T-helper 2 cell (primary cell): ENCODE data around the gene NBPF9.
"Not testable (repeated sequence)": the region's sequence is repeated elsewhere in the genome, so short reads cannot be mapped to it uniquely, and the experiment has no call there.

Experiments used
- DNase-seq, 5 experiments: peaks; one replicate each; pipeline versions ENCODE4 v3.0.0 to v3.0.0-alpha.2; 2012 to 2022

NBPF9 gene

DNA sequence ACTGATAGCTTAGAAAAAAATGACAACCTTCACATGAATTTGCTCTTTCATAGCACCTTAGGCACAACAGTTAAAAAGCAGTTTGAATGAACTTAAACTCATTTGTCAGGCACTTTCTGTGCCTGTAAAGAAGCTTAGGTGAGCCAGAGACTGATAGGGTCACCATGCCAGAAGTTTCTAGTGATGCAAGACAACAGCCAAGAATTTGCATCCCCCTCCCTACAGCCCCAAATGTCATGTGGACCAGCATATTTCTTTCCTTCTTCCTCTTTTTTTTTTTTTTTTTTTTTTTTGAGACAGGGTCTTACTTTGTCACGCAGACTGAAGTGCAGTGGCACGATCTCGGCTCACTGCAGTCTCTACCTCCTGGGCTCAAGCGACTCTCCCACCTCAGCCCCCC is 89.8 kb downstream of the NBPF9 start:
- not testable (repeated sequence) for DNase-seq

DNA sequence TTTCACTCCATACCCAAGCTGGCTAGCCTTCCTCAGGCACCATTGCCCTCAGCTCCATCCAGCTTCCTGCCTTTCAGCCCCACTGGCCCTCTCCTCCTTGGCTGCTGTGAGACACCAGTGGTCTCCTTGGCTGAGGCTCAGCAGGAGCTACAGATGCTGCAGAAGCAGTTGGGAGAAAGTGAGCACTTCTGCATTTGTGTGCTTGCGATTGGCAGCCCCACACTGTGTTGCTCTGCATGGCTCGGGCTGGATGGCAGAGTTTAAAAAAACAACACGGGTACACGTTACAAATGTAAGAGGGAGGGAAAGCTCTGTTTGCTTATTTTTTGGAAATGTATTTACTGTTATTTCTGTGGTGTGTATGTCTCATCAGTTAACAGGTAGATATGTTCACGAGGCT is 90.8 kb downstream of the NBPF9 start:
- DNase-seq, result not testable (repeated sequence)

DNA sequence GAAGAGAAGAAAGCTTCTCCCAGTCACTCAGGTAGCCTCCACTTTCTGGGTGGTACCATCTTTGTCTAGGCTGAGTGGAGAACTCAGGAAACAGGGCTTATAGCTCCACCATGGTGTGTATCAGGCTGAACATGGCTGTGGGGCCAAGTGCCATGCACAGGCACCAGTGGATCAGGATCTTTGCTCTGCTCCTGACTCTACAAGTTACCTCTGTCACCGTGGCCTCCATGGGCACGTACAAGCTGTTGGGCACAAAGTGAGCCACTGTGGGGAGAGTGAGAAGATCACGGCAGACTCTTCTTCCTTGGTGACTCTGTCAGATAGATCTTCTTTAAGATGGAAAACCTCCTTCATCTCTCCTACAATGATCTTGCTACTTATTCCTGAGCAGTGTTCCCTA is 93.6 kb downstream of the NBPF9 start:
- DNase-seq, result not testable (repeated sequence)

DNA sequence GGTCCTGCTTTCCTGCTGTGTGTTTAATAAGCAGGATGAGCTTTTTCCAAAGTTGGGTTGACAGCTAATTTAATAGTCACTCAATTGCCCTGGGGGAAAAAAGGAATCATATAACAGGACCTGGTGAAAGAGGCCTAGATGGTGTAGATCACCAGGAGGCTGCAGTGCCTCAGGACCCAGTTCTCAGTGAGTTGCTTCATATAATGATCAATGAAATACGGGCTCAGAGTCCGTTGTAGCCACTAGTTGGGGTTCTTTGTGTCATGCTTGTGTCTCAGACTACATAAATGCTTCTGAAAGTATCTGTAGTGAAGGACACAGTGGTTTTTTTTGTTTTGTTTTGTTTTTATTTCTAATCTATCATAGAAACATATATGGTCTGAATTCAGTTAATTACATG is 94.6 kb downstream of the NBPF9 start:
- not testable (repeated sequence) for DNase-seq

DNA sequence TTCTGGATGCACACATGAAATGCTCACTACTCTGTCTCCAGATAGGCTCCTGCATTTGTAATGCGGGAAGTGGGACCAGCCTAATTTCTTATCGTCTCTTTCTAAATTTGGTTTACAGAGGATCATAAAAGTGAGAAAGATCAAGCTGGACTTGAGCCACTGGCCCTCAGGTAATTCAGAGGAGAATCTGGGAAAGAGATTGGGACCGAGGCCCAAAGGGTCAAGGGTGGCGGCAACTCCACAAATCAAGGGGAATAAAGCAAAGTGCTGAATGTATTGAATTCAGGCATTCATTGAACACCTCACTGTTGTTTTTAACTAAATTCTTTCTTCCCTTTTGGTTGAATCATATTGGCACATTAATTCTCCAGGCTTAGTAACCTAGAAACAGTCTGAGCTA is 95.0 kb downstream of the NBPF9 start:
- DNase-seq, result not testable (repeated sequence)
